GM06990 (cell line): ENCODE data around the gene MAGEF1.

Source experiments
- DNase-seq: peaks from one replicate; pipeline ENCODE4 v3.0.0-alpha.2; 2011; ENCODE audit not compliant: insufficient read length; ENCODE audit errors: extremely low read depth
- H3K27me3 ChIP-seq: replicated peaks from 2 replicates; pipeline ENCODE4 v1.6.0; 2011; ENCODE audit warnings: low read length; ENCODE audit not compliant: control insufficient read depth, insufficient read depth
- H3K36me3 ChIP-seq: 2 replicates; pipeline ENCODE4 v1.5.1; 2011; ENCODE audit warnings: low read length; ENCODE audit not compliant: control insufficient read depth, insufficient read depth
- H3K4me3 ChIP-seq: replicated peaks from 2 replicates; pipeline ENCODE4 v1.5.1; 2011; ENCODE audit warnings: low read depth, mild to moderate bottlenecking, control low read depth, low read length
- CTCF ChIP-seq: IDR thresholded peaks from 2 replicates; pipeline ENCODE4 v1.5.1; 2011; ENCODE audit warnings: low read length, control low read depth, mild to moderate bottlenecking, inconsistent platforms; ENCODE audit not compliant: insufficient read depth, poor library complexity, severe bottlenecking

MAGEF1 gene

GRCh38 chr3:184711493-184712247 lies at the start of gene MAGEF1:
MAGEF1 (minus strand) TSS chr3:184712064; CDS start chr3:184711821, 243 bp downstream.
- no peaks in the 10 kb centered on the region for H3K27me3 ChIP-seq
- DNase-seq: peak; percentile 89

GRCh38 chr3:184761075-184761841 lies 49.4 kb upstream of the MAGEF1 start:
- no peak for DNase-seq
- no peak for TF ChIP-seq CTCF
- Histone ChIP-seq H3K27me3 (no peaks in the 10 kb centered on the region), H3K4me3 (no peak overlapping the region), H3K36me3 (no peaks in the 10 kb centered on the region)

More at GRCh38 chr3:184711493-184712247, at the start of gene MAGEF1:
- H3K36me3 ChIP-seq: no peaks in the 10 kb centered on the region; the same call in 1 of the 2 replicates
- no peak for TF ChIP-seq CTCF
- peak within 1 kb of the TSS; percentile 84 for H3K4me3 ChIP-seq

- no peak overlapping the region for H3K4me3 ChIP-seq
- H3K27me3 ChIP-seq: no peaks in the 10 kb centered on the region
- no peak for DNase-seq
- H3K36me3 ChIP-seq: no peaks in the 10 kb centered on the region
- TF ChIP-seq CTCF: no peak
These were observed 48.6 kb upstream of the MAGEF1 start for GRCh38 chr3:184760337-184761074.

GRCh38 chr3:184759666-184760200 lies 47.9 kb upstream of the MAGEF1 start:
- no peak for DNase-seq
- H3K36me3 ChIP-seq: no peaks in the 10 kb centered on the region
- no peaks in the 10 kb centered on the region for H3K27me3 ChIP-seq
- H3K4me3 ChIP-seq: no peak overlapping the region
- TF ChIP-seq CTCF: no peak

- no peak for TF ChIP-seq CTCF
- H3K27me3 ChIP-seq: no peaks in the 10 kb centered on the region
- H3K4me3 ChIP-seq: no peak overlapping the region
- DNase-seq: no peak
- H3K36me3 ChIP-seq: no peaks in the 10 kb centered on the region
These were observed 46.2 kb upstream of the MAGEF1 start for GRCh38 chr3:184758056-184758455.
